ENCODE data around the gene DSCAML1. TPM values are rescaled to one million over a fixed set of nuclear protein-coding genes. Genes with fewer than 3 reads are reported as not detected.

Gene DSCAML1
- total and polyA plus RNA-seq, 10 of the 15 experiments (the other 5 are each of a cell fraction or from before 2014, with no cell fraction given): 0.03 to 0.18 (median 0.06) TPM; not detected in 1

DNA sequence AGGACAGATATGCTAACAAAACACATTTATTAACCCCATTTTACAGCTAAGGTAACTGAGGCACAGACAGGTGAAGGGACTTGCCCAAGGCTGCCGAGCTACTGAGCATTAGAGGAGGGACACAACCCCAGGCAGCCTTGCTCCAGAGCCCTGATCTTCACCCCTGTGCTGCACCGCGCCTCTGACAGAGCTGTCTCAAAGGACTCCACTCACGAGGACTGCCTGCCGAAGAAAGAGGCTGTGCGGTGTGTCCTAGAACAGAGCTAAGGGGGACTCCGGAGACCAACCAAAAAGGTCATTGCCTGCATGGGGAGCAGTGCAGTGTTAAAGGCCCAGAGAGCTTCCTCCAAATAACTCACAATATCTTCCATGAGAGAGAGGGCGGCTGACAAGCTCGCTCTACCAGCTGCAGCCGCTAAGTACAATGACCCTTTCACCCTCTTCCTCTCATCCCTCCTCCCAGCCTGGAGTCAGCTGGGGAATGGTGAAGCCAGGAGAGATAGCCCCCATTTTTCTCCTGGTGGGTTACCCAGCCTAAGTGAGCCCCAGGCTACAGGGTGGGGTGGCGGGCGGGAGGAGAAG, 119.2 kb downstream of the DSCAML1 start (continued):
- TF ChIP-seq, protein P1, sequence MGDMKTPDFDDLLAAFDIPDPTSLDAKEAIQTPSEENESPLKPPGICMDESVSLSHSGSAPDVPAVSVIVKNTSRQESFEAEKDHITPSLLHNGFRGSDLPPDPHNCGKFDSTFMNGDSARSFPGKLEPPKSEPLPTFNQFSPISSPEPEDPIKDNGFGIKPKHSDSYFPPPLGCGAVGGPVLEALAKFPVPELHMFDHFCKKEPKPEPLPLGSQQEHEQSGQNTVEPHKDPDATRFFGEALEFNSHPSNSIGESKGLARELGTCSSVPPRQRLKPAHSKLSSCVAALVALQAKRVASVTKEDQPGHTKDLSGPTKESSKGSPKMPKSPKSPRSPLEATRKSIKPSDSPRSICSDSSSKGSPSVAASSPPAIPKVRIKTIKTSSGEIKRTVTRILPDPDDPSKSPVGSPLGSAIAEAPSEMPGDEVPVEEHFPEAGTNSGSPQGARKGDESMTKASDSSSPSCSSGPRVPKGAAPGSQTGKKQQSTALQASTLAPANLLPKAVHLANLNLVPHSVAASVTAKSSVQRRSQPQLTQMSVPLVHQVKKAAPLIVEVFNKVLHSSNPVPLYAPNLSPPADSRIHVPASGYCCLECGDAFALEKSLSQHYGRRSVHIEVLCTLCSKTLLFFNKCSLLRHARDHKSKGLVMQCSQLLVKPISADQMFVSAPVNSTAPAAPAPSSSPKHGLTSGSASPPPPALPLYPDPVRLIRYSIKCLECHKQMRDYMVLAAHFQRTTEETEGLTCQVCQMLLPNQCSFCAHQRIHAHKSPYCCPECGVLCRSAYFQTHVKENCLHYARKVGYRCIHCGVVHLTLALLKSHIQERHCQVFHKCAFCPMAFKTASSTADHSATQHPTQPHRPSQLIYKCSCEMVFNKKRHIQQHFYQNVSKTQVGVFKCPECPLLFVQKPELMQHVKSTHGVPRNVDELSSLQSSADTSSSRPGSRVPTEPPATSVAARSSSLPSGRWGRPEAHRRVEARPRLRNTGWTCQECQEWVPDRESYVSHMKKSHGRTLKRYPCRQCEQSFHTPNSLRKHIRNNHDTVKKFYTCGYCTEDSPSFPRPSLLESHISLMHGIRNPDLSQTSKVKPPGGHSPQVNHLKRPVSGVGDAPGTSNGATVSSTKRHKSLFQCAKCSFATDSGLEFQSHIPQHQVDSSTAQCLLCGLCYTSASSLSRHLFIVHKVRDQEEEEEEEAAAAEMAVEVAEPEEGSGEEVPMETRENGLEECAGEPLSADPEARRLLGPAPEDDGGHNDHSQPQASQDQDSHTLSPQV (IDR thresholded peaks at IDR 0.05): no peak
- no peak for TF ChIP-seq EGR1 (IDR thresholded peaks at IDR 0.05; ENCODE audit: borderline replicate concordance in 1 of 2, low read depth in 2 of 2, low read length in 2 of 2)
- TF ChIP-seq ATF7 (IDR thresholded peaks at IDR 0.05; ENCODE audit: low read depth): no peak
- no peak for TF ChIP-seq CHD4 (IDR thresholded peaks at IDR 0.05)
- TF ChIP-seq RAD21 (IDR thresholded peaks at IDR 0.05; ENCODE audit: insufficient read depth, low read depth, low read length): no peak
- no peak for TF ChIP-seq SMC3 (IDR thresholded peaks at IDR 0.05; ENCODE audit: borderline replicate concordance, low read length)
- TF ChIP-seq, protein P2, sequence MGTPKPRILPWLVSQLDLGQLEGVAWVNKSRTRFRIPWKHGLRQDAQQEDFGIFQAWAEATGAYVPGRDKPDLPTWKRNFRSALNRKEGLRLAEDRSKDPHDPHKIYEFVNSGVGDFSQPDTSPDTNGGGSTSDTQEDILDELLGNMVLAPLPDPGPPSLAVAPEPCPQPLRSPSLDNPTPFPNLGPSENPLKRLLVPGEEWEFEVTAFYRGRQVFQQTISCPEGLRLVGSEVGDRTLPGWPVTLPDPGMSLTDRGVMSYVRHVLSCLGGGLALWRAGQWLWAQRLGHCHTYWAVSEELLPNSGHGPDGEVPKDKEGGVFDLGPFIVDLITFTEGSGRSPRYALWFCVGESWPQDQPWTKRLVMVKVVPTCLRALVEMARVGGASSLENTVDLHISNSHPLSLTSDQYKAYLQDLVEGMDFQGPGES (IDR thresholded peaks at IDR 0.05): no peak
- TF ChIP-seq ZZZ3 (IDR thresholded peaks at IDR 0.05; ENCODE audit: control insufficient read depth, insufficient read length, low read depth): no peak
- TF ChIP-seq MXI1 (IDR thresholded peaks at IDR 0.05; ENCODE audit: low read depth, low read length): no peak
- TF ChIP-seq SRF (IDR thresholded peaks at IDR 0.05; ENCODE audit: low read depth in 2 of 2, low read length in 2 of 2): no peak

Measured in GM12878 (cell line).